Measurements from ENCODE around the gene XIRP1.
"Not testable (repeated sequence)": the region's sequence is repeated elsewhere in the genome, so short reads cannot be mapped to it uniquely, and the experiment has no call there.

XIRP1 gene

GRCh38 chr3:39173318-39174125, 18.9 kb downstream of the XIRP1 start:
- H3K9me3 ChIP-seq, result no peaks in the 10 kb centered on the region
- H3K36me3 ChIP-seq, result no peaks in the 10 kb centered on the region
- DNase-seq, result no peak
- 0 out of 2 replicates have a peak, but pooled peaks cover 4% of the 10 kb centered on the region for H3K4me1 ChIP-seq
- no peaks in the 10 kb centered on the region for H3K27me3 ChIP-seq
- TF ChIP-seq, protein P1, sequence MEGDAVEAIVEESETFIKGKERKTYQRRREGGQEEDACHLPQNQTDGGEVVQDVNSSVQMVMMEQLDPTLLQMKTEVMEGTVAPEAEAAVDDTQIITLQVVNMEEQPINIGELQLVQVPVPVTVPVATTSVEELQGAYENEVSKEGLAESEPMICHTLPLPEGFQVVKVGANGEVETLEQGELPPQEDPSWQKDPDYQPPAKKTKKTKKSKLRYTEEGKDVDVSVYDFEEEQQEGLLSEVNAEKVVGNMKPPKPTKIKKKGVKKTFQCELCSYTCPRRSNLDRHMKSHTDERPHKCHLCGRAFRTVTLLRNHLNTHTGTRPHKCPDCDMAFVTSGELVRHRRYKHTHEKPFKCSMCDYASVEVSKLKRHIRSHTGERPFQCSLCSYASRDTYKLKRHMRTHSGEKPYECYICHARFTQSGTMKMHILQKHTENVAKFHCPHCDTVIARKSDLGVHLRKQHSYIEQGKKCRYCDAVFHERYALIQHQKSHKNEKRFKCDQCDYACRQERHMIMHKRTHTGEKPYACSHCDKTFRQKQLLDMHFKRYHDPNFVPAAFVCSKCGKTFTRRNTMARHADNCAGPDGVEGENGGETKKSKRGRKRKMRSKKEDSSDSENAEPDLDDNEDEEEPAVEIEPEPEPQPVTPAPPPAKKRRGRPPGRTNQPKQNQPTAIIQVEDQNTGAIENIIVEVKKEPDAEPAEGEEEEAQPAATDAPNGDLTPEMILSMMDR (IDR thresholded peaks at IDR 0.05; ENCODE audit: low read depth, low read length), result no peak
- no peak overlapping the region for H3K4me3 ChIP-seq (ENCODE audit: low read depth, low read length)

- Histone ChIP-seq H3K27me3 (no peaks in the 10 kb centered on the region), H3K9me3 (no peaks in the 10 kb centered on the region), H3K4me1 (no peaks in the 10 kb centered on the region), H3K36me3 (no peaks in the 10 kb centered on the region), H3K4me3 (ENCODE audit: low read depth, low read length) (no peak overlapping the region)
- TF ChIP-seq, protein P1 (IDR thresholded peaks at IDR 0.05; ENCODE audit: low read depth, low read length), result no peak
- DNase-seq, result no peak
These were observed 20.5 kb downstream of the XIRP1 start for GRCh38 chr3:39171860-39172259.

GRCh38 chr3:39170877-39171276, 21.5 kb downstream of the XIRP1 start:
- H3K4me1 ChIP-seq, H3K9me3 ChIP-seq: not testable (repeated sequence)

DNA sequence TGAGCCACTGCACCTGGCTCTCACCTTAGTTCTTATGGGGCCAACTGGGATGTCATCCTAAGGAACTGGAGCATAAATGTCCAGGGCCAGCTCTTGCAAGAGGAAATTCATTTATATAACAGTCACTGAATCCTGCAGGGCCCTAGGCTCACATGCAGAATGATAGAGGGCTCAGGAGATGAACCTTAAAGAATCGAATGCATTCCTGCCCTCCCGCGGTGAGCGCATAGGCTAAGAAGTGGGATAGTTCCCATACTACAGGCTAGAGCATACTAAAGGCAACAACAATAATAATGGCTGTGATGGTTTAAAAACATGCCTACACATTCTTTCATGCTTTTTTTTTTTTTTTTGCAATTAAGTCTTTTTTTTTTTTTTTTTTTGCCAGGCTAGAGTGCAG, 21.9 kb downstream of the XIRP1 start:
- no peaks in the 10 kb centered on the region for H3K36me3 ChIP-seq
- TF ChIP-seq, protein P1 (IDR thresholded peaks at IDR 0.05; ENCODE audit: low read depth, low read length), result no peak
- DNase-seq, result no peak

More at GRCh38 chr3:39170877-39171276, 21.5 kb downstream of the XIRP1 start:
- not testable (repeated sequence) for H3K27me3 ChIP-seq; H3K4me3 ChIP-seq (ENCODE audit: low read depth, low read length); DNase-seq; H3K36me3 ChIP-seq

GRCh38 chr3:39169712-39170111, 22.7 kb downstream of the XIRP1 start:
- TF ChIP-seq, protein P1 (IDR thresholded peaks at IDR 0.05; ENCODE audit: low read depth, low read length), result no peak
- Histone ChIP-seq H3K9me3 (no peaks in the 10 kb centered on the region), H3K4me3 (ENCODE audit: low read depth, low read length) (no peak overlapping the region), H3K27me3 (no peaks in the 10 kb centered on the region), H3K4me1 (no peaks in the 10 kb centered on the region), H3K36me3 (no peaks in the 10 kb centered on the region)
- DNase-seq, result no peak

More for the DNA sequence above, 21.9 kb downstream of the XIRP1 start:
- Histone ChIP-seq H3K4me1 (no peaks in the 10 kb centered on the region), H3K4me3 (ENCODE audit: low read depth, low read length) (no peak overlapping the region), H3K27me3 (no peaks in the 10 kb centered on the region), H3K9me3 (no peaks in the 10 kb centered on the region)

- no peaks in the 10 kb centered on the region for H3K4me1 ChIP-seq
- DNase-seq, result no peak
- no peak overlapping the region for H3K4me3 ChIP-seq (ENCODE audit: low read depth, low read length)
- TF ChIP-seq, protein P1 (IDR thresholded peaks at IDR 0.05; ENCODE audit: low read depth, low read length), result no peak
- H3K27me3 ChIP-seq, result no peaks in the 10 kb centered on the region
- no peaks in the 10 kb centered on the region for H3K36me3 ChIP-seq
- H3K9me3 ChIP-seq, result no peaks in the 10 kb centered on the region
These were observed 24.1 kb downstream of the XIRP1 start for GRCh38 chr3:39168156-39168780.

All from BE2C (cell line).